ENCODE results near the gene SLC4A2.
"Not testable (repeated sequence)": the region's sequence is repeated elsewhere in the genome, so short reads cannot be mapped to it uniquely, and the experiment has no call there.

Gene SLC4A2, protein sequence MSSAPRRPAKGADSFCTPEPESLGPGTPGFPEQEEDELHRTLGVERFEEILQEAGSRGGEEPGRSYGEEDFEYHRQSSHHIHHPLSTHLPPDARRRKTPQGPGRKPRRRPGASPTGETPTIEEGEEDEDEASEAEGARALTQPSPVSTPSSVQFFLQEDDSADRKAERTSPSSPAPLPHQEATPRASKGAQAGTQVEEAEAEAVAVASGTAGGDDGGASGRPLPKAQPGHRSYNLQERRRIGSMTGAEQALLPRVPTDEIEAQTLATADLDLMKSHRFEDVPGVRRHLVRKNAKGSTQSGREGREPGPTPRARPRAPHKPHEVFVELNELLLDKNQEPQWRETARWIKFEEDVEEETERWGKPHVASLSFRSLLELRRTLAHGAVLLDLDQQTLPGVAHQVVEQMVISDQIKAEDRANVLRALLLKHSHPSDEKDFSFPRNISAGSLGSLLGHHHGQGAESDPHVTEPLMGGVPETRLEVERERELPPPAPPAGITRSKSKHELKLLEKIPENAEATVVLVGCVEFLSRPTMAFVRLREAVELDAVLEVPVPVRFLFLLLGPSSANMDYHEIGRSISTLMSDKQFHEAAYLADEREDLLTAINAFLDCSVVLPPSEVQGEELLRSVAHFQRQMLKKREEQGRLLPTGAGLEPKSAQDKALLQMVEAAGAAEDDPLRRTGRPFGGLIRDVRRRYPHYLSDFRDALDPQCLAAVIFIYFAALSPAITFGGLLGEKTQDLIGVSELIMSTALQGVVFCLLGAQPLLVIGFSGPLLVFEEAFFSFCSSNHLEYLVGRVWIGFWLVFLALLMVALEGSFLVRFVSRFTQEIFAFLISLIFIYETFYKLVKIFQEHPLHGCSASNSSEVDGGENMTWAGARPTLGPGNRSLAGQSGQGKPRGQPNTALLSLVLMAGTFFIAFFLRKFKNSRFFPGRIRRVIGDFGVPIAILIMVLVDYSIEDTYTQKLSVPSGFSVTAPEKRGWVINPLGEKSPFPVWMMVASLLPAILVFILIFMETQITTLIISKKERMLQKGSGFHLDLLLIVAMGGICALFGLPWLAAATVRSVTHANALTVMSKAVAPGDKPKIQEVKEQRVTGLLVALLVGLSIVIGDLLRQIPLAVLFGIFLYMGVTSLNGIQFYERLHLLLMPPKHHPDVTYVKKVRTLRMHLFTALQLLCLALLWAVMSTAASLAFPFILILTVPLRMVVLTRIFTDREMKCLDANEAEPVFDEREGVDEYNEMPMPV

GRCh38 chr7:151059367-151060112 lies at the start of gene SLC4A2:
Gene SLC4A2, plus strand, starts transcription at chr7:151059589. Its CDS starts 2,399 bp downstream, at chr7:151061988.
- peak; percentile 70 to 75 for DNase-seq (ENCODE audit: low read depth in 2 of 2)
- H3K4me3 ChIP-seq (replicated peaks in 1 of 2; ENCODE audit: low read depth in 2 of 2, low read length in 2 of 2), result peak within 1 kb of the TSS; percentile 69 to 80
- TF ChIP-seq, protein P1, sequence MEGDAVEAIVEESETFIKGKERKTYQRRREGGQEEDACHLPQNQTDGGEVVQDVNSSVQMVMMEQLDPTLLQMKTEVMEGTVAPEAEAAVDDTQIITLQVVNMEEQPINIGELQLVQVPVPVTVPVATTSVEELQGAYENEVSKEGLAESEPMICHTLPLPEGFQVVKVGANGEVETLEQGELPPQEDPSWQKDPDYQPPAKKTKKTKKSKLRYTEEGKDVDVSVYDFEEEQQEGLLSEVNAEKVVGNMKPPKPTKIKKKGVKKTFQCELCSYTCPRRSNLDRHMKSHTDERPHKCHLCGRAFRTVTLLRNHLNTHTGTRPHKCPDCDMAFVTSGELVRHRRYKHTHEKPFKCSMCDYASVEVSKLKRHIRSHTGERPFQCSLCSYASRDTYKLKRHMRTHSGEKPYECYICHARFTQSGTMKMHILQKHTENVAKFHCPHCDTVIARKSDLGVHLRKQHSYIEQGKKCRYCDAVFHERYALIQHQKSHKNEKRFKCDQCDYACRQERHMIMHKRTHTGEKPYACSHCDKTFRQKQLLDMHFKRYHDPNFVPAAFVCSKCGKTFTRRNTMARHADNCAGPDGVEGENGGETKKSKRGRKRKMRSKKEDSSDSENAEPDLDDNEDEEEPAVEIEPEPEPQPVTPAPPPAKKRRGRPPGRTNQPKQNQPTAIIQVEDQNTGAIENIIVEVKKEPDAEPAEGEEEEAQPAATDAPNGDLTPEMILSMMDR (IDR thresholded peaks at IDR 0.05; ENCODE audit: low read depth, low read length), result peak; percentile 52

GRCh38 chr7:151010037-151010306 lies 49.4 kb upstream of the SLC4A2 start:
- H3K4me3 ChIP-seq (replicated peaks in 1 of 2; ENCODE audit: low read depth in 2 of 2, low read length in 2 of 2), result no peak overlapping the region
- no peak for DNase-seq (ENCODE audit: low read depth in 2 of 2)
- TF ChIP-seq, protein P1 (IDR thresholded peaks at IDR 0.05; ENCODE audit: low read depth, low read length), result no peak

- DNase-seq (ENCODE audit: low read depth in 2 of 2), result peak in 1 of 2 donors; percentile 51
- TF ChIP-seq, protein P1 (IDR thresholded peaks at IDR 0.05; ENCODE audit: low read depth, low read length), result no peak
- peak overlapping the region in 1 of 2 donors; percentile 8 for H3K4me3 ChIP-seq (replicated peaks in 1 of 2; ENCODE audit: low read depth in 2 of 2, low read length in 2 of 2)
These were observed 48.9 kb upstream of the SLC4A2 start for GRCh38 chr7:151010307-151011096.

GRCh38 chr7:151011097-151011409 lies 48.3 kb upstream of the SLC4A2 start:
- no peak overlapping the region for H3K4me3 ChIP-seq (replicated peaks in 1 of 2; ENCODE audit: low read depth in 2 of 2, low read length in 2 of 2)
- no peak for DNase-seq (ENCODE audit: low read depth in 2 of 2)
- TF ChIP-seq, protein P1 (IDR thresholded peaks at IDR 0.05; ENCODE audit: low read depth, low read length), result no peak

DNA sequence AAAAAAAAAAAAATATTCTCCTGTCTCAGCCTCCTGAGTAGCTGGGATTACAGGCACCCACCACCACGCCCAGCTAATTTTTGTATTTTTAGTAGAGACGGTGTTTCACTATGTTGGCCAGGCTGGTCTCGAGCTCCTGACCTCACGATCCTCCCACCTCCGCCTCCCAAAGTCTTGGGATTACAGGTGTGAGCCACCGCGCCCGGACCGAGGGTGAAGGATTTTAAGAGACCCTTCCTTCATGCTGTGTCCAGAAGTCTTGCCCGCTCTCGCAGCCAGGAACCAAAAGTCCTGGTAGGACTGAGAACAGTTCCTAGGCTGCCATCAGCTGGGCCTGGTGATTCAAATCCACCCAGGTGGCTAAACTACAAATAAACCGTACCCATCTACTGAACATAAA lies 47.8 kb upstream of the SLC4A2 start:
- not testable (repeated sequence) for H3K4me3 ChIP-seq (replicated peaks in 1 of 2; ENCODE audit: low read depth in 2 of 2, low read length in 2 of 2); DNase-seq (ENCODE audit: low read depth in 2 of 2)

DNA sequence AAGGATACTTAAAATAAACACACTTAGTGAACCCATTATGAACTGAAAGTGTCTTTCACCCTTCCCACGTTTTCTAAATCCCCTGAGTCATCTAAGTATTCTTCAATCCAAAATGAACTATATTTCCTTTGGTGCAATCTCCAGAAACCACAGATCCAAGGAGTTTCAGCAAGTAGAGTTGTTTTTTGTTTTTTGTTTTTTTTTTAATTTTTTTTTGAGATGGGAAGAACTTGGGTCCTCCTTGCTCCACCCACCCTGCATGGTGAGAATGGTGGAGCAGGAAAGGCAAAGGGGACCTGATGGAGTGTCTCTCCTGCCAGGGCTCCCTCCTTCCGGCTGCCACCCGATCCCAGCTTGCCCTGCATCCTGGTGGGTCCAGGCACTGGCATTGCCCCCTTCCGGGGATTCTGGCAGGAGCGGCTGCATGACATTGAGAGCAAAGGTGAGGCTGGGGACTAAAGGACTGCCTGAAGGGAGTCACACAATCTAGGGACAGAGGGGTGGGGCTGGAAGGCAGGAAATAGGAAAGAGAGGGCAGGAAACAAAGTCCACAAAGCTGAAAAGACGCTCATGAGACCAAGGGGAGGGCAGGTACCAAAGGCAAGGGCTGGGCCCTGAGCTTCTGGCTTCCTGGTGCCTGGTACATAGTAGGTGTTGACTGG lies 47.2 kb upstream of the SLC4A2 start:
- TF ChIP-seq, protein P1 (IDR thresholded peaks at IDR 0.05; ENCODE audit: low read depth, low read length), result no peak
- no peak overlapping the region for H3K4me3 ChIP-seq (replicated peaks in 1 of 2; ENCODE audit: low read depth in 2 of 2, low read length in 2 of 2)
- no peak for DNase-seq (ENCODE audit: low read depth in 2 of 2)
